Hematopoietic multipotent progenitor cell treated with erythropoietin and hydrocortisone succinate and interleukin-3 and kit ligand, for 4 days (in vitro differentiated cells): Measurements from ENCODE around the gene BRIP1.
"Not testable (repeated sequence)": the region's sequence is repeated elsewhere in the genome, so short reads cannot be mapped to it uniquely, and the experiment has no call there.

Experiments used
- DNase-seq: peaks from one replicate; pipeline ENCODE4 v3.0.0-alpha.2; 2015

Gene BRIP1

GRCh38 chr17:61686113-61686512 is 177.2 kb downstream of the BRIP1 start:
- no peak for DNase-seq

GRCh38 chr17:61684818-61685217 is 178.5 kb downstream of the BRIP1 start:
- DNase-seq = no peak

GRCh38 chr17:61684172-61684571 is 179.2 kb downstream of the BRIP1 start:
- no peak for DNase-seq

GRCh38 chr17:61683466-61683865 is 179.9 kb downstream of the BRIP1 start:
- DNase-seq = no peak

GRCh38 chr17:61680921-61681320 is 182.4 kb downstream of the BRIP1 start:
- DNase-seq = no peak

GRCh38 chr17:61678339-61678738 is 185.0 kb downstream of the BRIP1 start:
- no peak for DNase-seq

- DNase-seq = not testable (repeated sequence)
Measured at GRCh38 chr17:61677150-61677811, 186.0 kb downstream of the BRIP1 start.

GRCh38 chr17:61676522-61676921 is 186.8 kb downstream of the BRIP1 start:
- DNase-seq = not testable (repeated sequence)

- DNase-seq = not testable (repeated sequence)
Measured at GRCh38 chr17:61674609-61675008, 188.7 kb downstream of the BRIP1 start.

GRCh38 chr17:61673019-61673897 is 190.1 kb downstream of the BRIP1 start:
- not testable (repeated sequence) for DNase-seq

GRCh38 chr17:61672140-61672539 is 191.2 kb downstream of the BRIP1 start:
- DNase-seq = no peak

GRCh38 chr17:61670691-61671090 is 192.6 kb downstream of the BRIP1 start:
- DNase-seq = no peak

GRCh38 chr17:61669522-61669921 is 193.8 kb downstream of the BRIP1 start:
- no peak for DNase-seq

GRCh38 chr17:61668486-61668885 is 194.8 kb downstream of the BRIP1 start:
- DNase-seq = no peak

GRCh38 chr17:61666406-61667088 is 196.8 kb downstream of the BRIP1 start:
- not testable (repeated sequence) for DNase-seq

- no peak for DNase-seq
Measured at GRCh38 chr17:61663310-61663709, 200.0 kb downstream of the BRIP1 start.

GRCh38 chr17:61662741-61663140 is 200.6 kb downstream of the BRIP1 start:
- no peak for DNase-seq

- DNase-seq = no peak
Measured at GRCh38 chr17:61662186-61662585, 201.1 kb downstream of the BRIP1 start.

GRCh38 chr17:61660746-61661485 is 202.4 kb downstream of the BRIP1 start:
- DNase-seq = no peak

GRCh38 chr17:61659437-61659836 is 203.9 kb downstream of the BRIP1 start:
- no peak for DNase-seq

GRCh38 chr17:61658183-61658582 is 205.1 kb downstream of the BRIP1 start:
- no peak for DNase-seq

- DNase-seq = no peak
Measured at GRCh38 chr17:61657338-61657737, 206.0 kb downstream of the BRIP1 start.

GRCh38 chr17:61656721-61657217 is 206.6 kb downstream of the BRIP1 start:
- no peak for DNase-seq
